ENCODE data around the gene FAM217B.

DNA sequence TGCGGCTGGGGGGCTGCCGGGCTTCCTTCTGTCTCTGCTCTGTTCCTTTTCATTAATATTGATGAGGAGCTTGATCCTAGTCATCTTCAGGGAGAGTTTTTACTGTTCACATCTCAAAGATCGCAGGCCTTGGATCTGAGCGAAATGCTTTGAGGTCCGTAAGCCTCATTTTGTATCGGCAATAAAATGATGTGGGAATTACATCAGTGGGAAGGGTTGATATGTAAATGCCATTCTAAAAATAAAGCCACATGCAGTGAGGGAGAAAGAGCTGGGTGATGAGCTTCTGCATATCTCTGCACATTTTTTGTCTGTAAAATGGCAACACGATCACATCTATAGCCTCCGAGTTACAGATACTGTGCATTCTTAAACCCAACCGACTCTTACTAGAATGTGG lies 42.9 kb downstream of the FAM217B start:
- TF ChIP-seq, protein P1, sequence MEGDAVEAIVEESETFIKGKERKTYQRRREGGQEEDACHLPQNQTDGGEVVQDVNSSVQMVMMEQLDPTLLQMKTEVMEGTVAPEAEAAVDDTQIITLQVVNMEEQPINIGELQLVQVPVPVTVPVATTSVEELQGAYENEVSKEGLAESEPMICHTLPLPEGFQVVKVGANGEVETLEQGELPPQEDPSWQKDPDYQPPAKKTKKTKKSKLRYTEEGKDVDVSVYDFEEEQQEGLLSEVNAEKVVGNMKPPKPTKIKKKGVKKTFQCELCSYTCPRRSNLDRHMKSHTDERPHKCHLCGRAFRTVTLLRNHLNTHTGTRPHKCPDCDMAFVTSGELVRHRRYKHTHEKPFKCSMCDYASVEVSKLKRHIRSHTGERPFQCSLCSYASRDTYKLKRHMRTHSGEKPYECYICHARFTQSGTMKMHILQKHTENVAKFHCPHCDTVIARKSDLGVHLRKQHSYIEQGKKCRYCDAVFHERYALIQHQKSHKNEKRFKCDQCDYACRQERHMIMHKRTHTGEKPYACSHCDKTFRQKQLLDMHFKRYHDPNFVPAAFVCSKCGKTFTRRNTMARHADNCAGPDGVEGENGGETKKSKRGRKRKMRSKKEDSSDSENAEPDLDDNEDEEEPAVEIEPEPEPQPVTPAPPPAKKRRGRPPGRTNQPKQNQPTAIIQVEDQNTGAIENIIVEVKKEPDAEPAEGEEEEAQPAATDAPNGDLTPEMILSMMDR (IDR thresholded peaks at IDR 0.05 in 8 of 11, conservative IDR thresholded peaks at IDR 0.05 in 3 of 11): no peak
- no peak for TF ChIP-seq POLR2A (IDR thresholded peaks at IDR 0.05)
